Astrocyte (in vitro differentiated cells and primary cell): Measurements from ENCODE around the gene MSI1.

ENCODE experiments used
- EZH2 ChIP-seq: IDR thresholded peaks from 2 replicates; pipeline ENCODE4 v1.6.1; 2012; ENCODE audit warnings: mild to moderate bottlenecking, low read length, inconsistent platforms; ENCODE audit not compliant: insufficient read depth
- TF ChIP-seq, protein P1 (sequence below): IDR thresholded peaks from 2 replicates; pipeline ENCODE4 v1.5.1; 2011; ENCODE audit warnings: low read depth, mild to moderate bottlenecking, inconsistent platforms, low read length, moderate library complexity; ENCODE audit not compliant: insufficient read depth

GRCh38 chr12:120390540-120391120 lies 21.7 kb upstream of the MSI1 start:
- TF ChIP-seq, protein P1, sequence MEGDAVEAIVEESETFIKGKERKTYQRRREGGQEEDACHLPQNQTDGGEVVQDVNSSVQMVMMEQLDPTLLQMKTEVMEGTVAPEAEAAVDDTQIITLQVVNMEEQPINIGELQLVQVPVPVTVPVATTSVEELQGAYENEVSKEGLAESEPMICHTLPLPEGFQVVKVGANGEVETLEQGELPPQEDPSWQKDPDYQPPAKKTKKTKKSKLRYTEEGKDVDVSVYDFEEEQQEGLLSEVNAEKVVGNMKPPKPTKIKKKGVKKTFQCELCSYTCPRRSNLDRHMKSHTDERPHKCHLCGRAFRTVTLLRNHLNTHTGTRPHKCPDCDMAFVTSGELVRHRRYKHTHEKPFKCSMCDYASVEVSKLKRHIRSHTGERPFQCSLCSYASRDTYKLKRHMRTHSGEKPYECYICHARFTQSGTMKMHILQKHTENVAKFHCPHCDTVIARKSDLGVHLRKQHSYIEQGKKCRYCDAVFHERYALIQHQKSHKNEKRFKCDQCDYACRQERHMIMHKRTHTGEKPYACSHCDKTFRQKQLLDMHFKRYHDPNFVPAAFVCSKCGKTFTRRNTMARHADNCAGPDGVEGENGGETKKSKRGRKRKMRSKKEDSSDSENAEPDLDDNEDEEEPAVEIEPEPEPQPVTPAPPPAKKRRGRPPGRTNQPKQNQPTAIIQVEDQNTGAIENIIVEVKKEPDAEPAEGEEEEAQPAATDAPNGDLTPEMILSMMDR: no peak
- TF ChIP-seq EZH2: no peak
